ENCODE results near the gene TRIM46. TPM values are rescaled to one million over a fixed set of nuclear protein-coding genes. Genes with fewer than 3 reads are reported as not detected.

The TRIM46 gene
- total and polyA plus RNA-seq, 2 of the 13 experiments (the other 11 are each of a cell fraction or from before 2014, with no cell fraction given), result 0.04 to 0.09 TPM

DNA sequence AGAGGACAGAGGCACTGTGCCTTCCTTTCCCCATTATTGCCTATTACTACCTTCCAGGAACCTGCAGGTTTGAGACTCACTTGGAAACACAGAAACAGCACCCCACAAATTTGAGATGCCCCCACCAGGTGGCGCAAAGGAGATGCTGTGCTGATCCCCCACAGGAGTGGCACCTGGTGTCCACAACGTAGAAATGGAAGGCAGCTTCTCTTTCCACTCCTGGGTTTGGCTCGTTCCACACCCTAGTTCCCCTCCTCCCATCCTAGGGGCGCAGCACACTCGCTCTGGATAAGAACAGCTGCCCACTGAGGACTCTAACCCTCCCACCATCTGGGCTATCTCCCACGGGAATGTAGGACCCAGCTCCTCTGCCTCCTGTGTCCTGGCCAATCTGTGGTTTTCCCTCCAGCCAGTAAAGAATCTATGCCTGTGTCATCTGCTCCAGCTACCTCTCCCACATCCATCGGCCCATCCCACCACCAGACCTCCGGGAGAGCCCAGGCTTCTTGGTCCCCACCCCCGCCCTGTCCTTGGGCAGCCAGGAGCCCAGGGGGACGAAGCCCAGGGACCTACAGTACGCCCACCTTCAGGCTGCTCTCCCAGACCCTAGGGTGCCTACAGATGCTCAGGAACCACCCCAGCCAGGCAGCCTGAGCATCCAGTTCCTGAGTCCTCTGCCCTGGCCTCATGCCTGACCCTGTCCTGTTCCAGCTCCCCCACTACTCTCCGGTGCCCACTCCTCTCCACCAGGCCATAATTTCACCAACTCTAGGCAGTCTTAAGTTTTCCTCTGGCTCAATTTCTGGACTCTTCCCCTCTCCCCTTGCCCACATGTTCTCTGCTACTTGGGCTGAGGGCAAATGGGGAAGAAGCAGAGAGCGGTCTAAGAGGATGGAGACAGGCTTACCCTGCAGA lies 33.5 kb downstream of the TRIM46 start (continued):
- TF ChIP-seq ZNF550 (CRISPR knock-in tag; IDR thresholded peaks at IDR 0.05; ENCODE audit: borderline replicate concordance), result no peak
- TF ChIP-seq SOX5 (CRISPR knock-in tag; IDR thresholded peaks at IDR 0.05; ENCODE audit: borderline replicate concordance), result no peak
- TF ChIP-seq MED1 (CRISPR knock-in tag; IDR thresholded peaks at IDR 0.05), result 0 out of 2 replicates have a peak, but pooled peaks have one; percentile 26
- no peak for TF ChIP-seq ZNF766 (CRISPR knock-in tag; IDR thresholded peaks at IDR 0.05; ENCODE audit: borderline replicate concordance)
- no peak for TF ChIP-seq HOXD1 (CRISPR knock-in tag; IDR thresholded peaks at IDR 0.05)
- no peak for TF ChIP-seq IKZF1 (IDR thresholded peaks at IDR 0.05)
- no peak for TF ChIP-seq ZNF747 (CRISPR knock-in tag; IDR thresholded peaks at IDR 0.05; ENCODE audit: borderline replicate concordance)
- no peak for TF ChIP-seq ZNF17 (CRISPR knock-in tag; IDR thresholded peaks at IDR 0.05)
- TF ChIP-seq FOSL1 (CRISPR knock-in tag; IDR thresholded peaks at IDR 0.05; ENCODE audit: borderline replicate concordance), result no peak
- no peak for TF ChIP-seq ZNF407 (CRISPR knock-in tag; IDR thresholded peaks at IDR 0.05; ENCODE audit: not compliant biosample characterization)
- TF ChIP-seq POLR2AphosphoS2 (IDR thresholded peaks at IDR 0.05; ENCODE audit: low read depth, low read length), result no peak
- TF ChIP-seq ZNF230 (CRISPR knock-in tag; IDR thresholded peaks at IDR 0.05), result no peak
- no peak for TF ChIP-seq PCBP2 (optimal IDR thresholded peaks at IDR 0.05; ENCODE audit: low read depth, low read length, poor library complexity, severe bottlenecking)
- no peak; a peak in 1 of 4 replicates for TF ChIP-seq POLR2A (IDR thresholded peaks at IDR 0.05; ENCODE audit: insufficient read depth in 1 of 2, low read depth in 2 of 2, low read length in 2 of 2)
- TF ChIP-seq FOXO4 (CRISPR knock-in tag; conservative IDR thresholded peaks at IDR 0.05), result no peak
- TF ChIP-seq PHF8 (CRISPR knock-in tag; IDR thresholded peaks at IDR 0.05), result no peak
- no peak for TF ChIP-seq ZNF564 (CRISPR knock-in tag; IDR thresholded peaks at IDR 0.05)
- peak; percentile 73 for TF ChIP-seq XRCC5 (optimal IDR thresholded peaks at IDR 0.05; ENCODE audit: low read length)
- 0 out of 2 replicates have a peak, but pooled peaks have one; percentile 46 for TF ChIP-seq ZBTB7B (CRISPR knock-in tag; IDR thresholded peaks at IDR 0.05)
